Panc1 (cell line): Measurements from ENCODE around the gene SLC29A1.

ENCODE experiments used
- CTCF ChIP-seq: fragments of 450-650 bp; IDR thresholded peaks from 2 replicates; pipeline ENCODE4 v1.5.1; 2017; ENCODE audit warnings: mild to moderate bottlenecking
- POLR2AphosphoS5 ChIP-seq: IDR thresholded peaks from 2 replicates; pipeline ENCODE4 v1.6.1; 2012; ENCODE audit warnings: mild to moderate bottlenecking, low read depth, low read length, moderate library complexity
- REST ChIP-seq, 2 experiments: IDR thresholded peaks; 2 replicates each; pipeline ENCODE4 v1.6.1; 2011 to 2012; ENCODE audit warnings: low read depth in 2 of 2, control low read depth in 1 of 2, low read length in 1 of 2, mild to moderate bottlenecking in 1 of 2, moderate library complexity in 1 of 2; ENCODE audit not compliant: insufficient read depth in 1 of 2
- SIN3A ChIP-seq: IDR thresholded peaks from 2 replicates; pipeline ENCODE4 v1.6.1; 2012; ENCODE audit warnings: low read depth, mild to moderate bottlenecking, low read length, moderate library complexity, borderline replicate concordance; ENCODE audit not compliant: insufficient read depth
- TCF7L2 ChIP-seq: IDR thresholded peaks from 2 replicates; pipeline ENCODE4 v1.6.1; 2011; ENCODE audit warnings: mild to moderate bottlenecking, low read depth, low read length, inconsistent platforms

GRCh38 chr6:44216677-44217331, 6.6 kb upstream of the SLC29A1 start, which contains the start of gene MYMX:
- TF ChIP-seq CTCF = no peak
- no peak for TF ChIP-seq POLR2AphosphoS5
- no peak for TF ChIP-seq TCF7L2
- TF ChIP-seq SIN3A = no peak
- no peak for TF ChIP-seq REST (IDR thresholded peaks at IDR 0.05; ENCODE audit: insufficient read depth in 1 of 2, low read depth in 2 of 2, low read length in 1 of 2)
